ENCODE data around the gene VEZT. TPM values are rescaled to one million over a fixed set of nuclear protein-coding genes. Genes with fewer than 3 reads are reported as not detected.

Gene VEZT
- total RNA-seq, 2 experiments from 2014 or later: 52.6 to 57.2 TPM

- Histone ChIP-seq H3K27me3 (ENCODE audit: control insufficient read depth in 1 of 2, insufficient read depth in 2 of 2, low read length in 2 of 2) (no peaks in the 10 kb centered on the region), H3K36me3 (ENCODE audit: insufficient read depth, low read length) (peaks cover 16% of the 10 kb centered on the region), H3K27ac (ENCODE audit: low read depth in 1 of 2, low read length in 2 of 2) (no peak overlapping the region), H3K4me1 (ENCODE audit: insufficient read depth, low read length) (no peaks in the 10 kb centered on the region), H3K9me3 (ENCODE audit: control insufficient read depth in 1 of 2, insufficient read depth in 1 of 2, low read length in 2 of 2) (no peaks in the 10 kb centered on the region), H3K4me3 (ENCODE audit: low read length) (no peak overlapping the region)
- TF ChIP-seq CTCF (IDR thresholded peaks at IDR 0.05): no peak
- ATAC-seq (ENCODE audit: poor library complexity) (no peak), DNase-seq (no peak)
- Mint-ChIP-seq H3K27ac (no peak overlapping the region), H3K4me1 (ENCODE audit: low read depth) (peaks cover 44% of the 10 kb centered on the region), H3K36me3 (ENCODE audit: low read depth) (peaks cover 51% of the 10 kb centered on the region), H3K4me3 (no peak overlapping the region), H3K27me3 (no peaks in the 10 kb centered on the region), H3K9me3 (no peaks in the 10 kb centered on the region)
- intact Hi-C loops (cut with DNase I, micrococcal nuclease): no loop called here
- CTCF ChIA-PET: interaction anchor here (0.7 kb wide), 1 partner anchor 20 kb away, joined by 6 read pairs; no protein-coding TSS in a partner anchor
- POLR2A ChIA-PET: no interaction called here
These were observed 24.3 kb downstream of the VEZT start for GRCh38 chr12:95241761-95242506.

- intact Hi-C loops (cut with DNase I, micrococcal nuclease): no loop called here
- Mint-ChIP-seq H3K4me1 (ENCODE audit: low read depth) (peaks cover 38% of the 10 kb centered on the region), H3K36me3 (ENCODE audit: low read depth) (peaks cover 38% of the 10 kb centered on the region), H3K27ac (no peak overlapping the region), H3K27me3 (no peaks in the 10 kb centered on the region), H3K9me3 (no peaks in the 10 kb centered on the region), H3K4me3 (no peak overlapping the region)
- POLR2A ChIA-PET: no interaction called here
- H3K27me3 ChIP-seq (ENCODE audit: control insufficient read depth in 1 of 2, insufficient read depth in 2 of 2, low read length in 2 of 2): no peaks in the 10 kb centered on the region
- no peaks in the 10 kb centered on the region for H3K4me1 ChIP-seq (ENCODE audit: insufficient read depth, low read length)
- no peak overlapping the region for H3K27ac ChIP-seq (ENCODE audit: low read depth in 1 of 2, low read length in 2 of 2)
- no peak for DNase-seq
- H3K9me3 ChIP-seq (ENCODE audit: control insufficient read depth in 1 of 2, insufficient read depth in 1 of 2, low read length in 2 of 2): no peaks in the 10 kb centered on the region
- no peak for TF ChIP-seq CTCF (IDR thresholded peaks at IDR 0.05)
- H3K4me3 ChIP-seq (ENCODE audit: low read length): no peak overlapping the region
- ATAC-seq (ENCODE audit: poor library complexity): no peak
- CTCF ChIA-PET: interaction anchor here (1.0 kb wide), 1 partner anchor 22 kb away, joined by 3 read pairs; no protein-coding TSS in a partner anchor
- H3K36me3 ChIP-seq (ENCODE audit: insufficient read depth, low read length): peaks cover 16% of the 10 kb centered on the region
These were observed 26.0 kb downstream of the VEZT start for GRCh38 chr12:95243497-95244183.

- DNase-seq: no peak
- no peak overlapping the region for H3K27ac ChIP-seq (ENCODE audit: low read depth in 1 of 2, low read length in 2 of 2)
- no peak for ATAC-seq (ENCODE audit: poor library complexity)
- no peak for TF ChIP-seq CTCF (IDR thresholded peaks at IDR 0.05)
- POLR2A ChIA-PET: no interaction called here
- CTCF ChIA-PET: no interaction called here
- no peaks in the 10 kb centered on the region for H3K4me1 ChIP-seq (ENCODE audit: insufficient read depth, low read length)
- Mint-ChIP-seq H3K9me3 (no peaks in the 10 kb centered on the region), H3K27me3 (no peaks in the 10 kb centered on the region), H3K4me3 (no peak overlapping the region), H3K4me1 (ENCODE audit: low read depth) (peaks cover 32% of the 10 kb centered on the region), H3K27ac (no peak overlapping the region), H3K36me3 (ENCODE audit: low read depth) (peaks cover 37% of the 10 kb centered on the region)
- no peaks in the 10 kb centered on the region for H3K9me3 ChIP-seq (ENCODE audit: control insufficient read depth in 1 of 2, insufficient read depth in 1 of 2, low read length in 2 of 2)
- H3K27me3 ChIP-seq (ENCODE audit: control insufficient read depth in 1 of 2, insufficient read depth in 2 of 2, low read length in 2 of 2): no peaks in the 10 kb centered on the region
- intact Hi-C loops (cut with DNase I, micrococcal nuclease): no loop called here
- H3K36me3 ChIP-seq (ENCODE audit: insufficient read depth, low read length): peaks cover 16% of the 10 kb centered on the region
- no peak overlapping the region for H3K4me3 ChIP-seq (ENCODE audit: low read length)
These were observed 26.7 kb downstream of the VEZT start for GRCh38 chr12:95244350-95244749.

Measured in CD4-positive, alpha-beta T cell (primary cell).